WTC11 (cell line): ENCODE results near the gene MRPS9.

ENCODE experiments used
- AFF4 ChIP-seq: sonication (generic); formaldehyde crosslinking; IDR thresholded peaks from 2 replicates; pipeline ENCODE4 v1.8.1; 2023; ENCODE audit warnings: mild to moderate bottlenecking, missing genetic modification reagents, borderline replicate concordance
- ATF3 ChIP-seq: sonication (generic); formaldehyde crosslinking; conservative IDR thresholded peaks from 2 replicates; pipeline ENCODE4 v1.8.1; 2022; ENCODE audit warnings: mild to moderate bottlenecking, missing genetic modification reagents
- CTCF ChIP-seq: fragments of 200-600 bp; IDR thresholded peaks from 2 replicates; pipeline ENCODE4 v1.8.0; 2022; ENCODE audit warnings: antibody characterized with exemption
- E2F1 ChIP-seq: sonication (generic); formaldehyde crosslinking; IDR thresholded peaks from 2 replicates; pipeline ENCODE4 v1.8.0; 2022; ENCODE audit warnings: mild to moderate bottlenecking, missing genetic modification reagents
- MAX ChIP-seq: sonication (generic); formaldehyde crosslinking; IDR thresholded peaks from 2 replicates; pipeline ENCODE4 v1.8.0; 2022; ENCODE audit warnings: mild to moderate bottlenecking, missing genetic modification reagents
- PRDM15 ChIP-seq: sonication (generic); formaldehyde crosslinking; IDR thresholded peaks from 2 replicates; pipeline ENCODE4 v1.8.0; 2022; ENCODE audit warnings: missing genetic modification reagents
- ZNF425 ChIP-seq: fragments of 250-450 bp; sonication (Bioruptor Pico); conservative IDR thresholded peaks from 2 replicates; pipeline ENCODE4 v1.9.0; 2021; ENCODE audit warnings: mild to moderate bottlenecking
- ZNF512 ChIP-seq: sonication (generic); formaldehyde crosslinking; IDR thresholded peaks from 2 replicates; pipeline ENCODE4 v1.8.1; 2022; ENCODE audit warnings: missing genetic modification reagents, borderline replicate concordance

GRCh38 chr2:105099153-105099552, 61.3 kb downstream of the MRPS9 start:
- TF ChIP-seq MAX (CRISPR knock-in tag) (no peak), E2F1 (CRISPR knock-in tag) (no peak), PRDM15 (CRISPR knock-in tag) (no peak), AFF4 (CRISPR knock-in tag) (no peak), ZNF512 (CRISPR knock-in tag) (no peak), CTCF (no peak), ATF3 (CRISPR knock-in tag) (no peak), ZNF425 (CRISPR knock-in tag) (no peak)
